ENCODE results near the gene GALK2.

GALK2 gene

DNA sequence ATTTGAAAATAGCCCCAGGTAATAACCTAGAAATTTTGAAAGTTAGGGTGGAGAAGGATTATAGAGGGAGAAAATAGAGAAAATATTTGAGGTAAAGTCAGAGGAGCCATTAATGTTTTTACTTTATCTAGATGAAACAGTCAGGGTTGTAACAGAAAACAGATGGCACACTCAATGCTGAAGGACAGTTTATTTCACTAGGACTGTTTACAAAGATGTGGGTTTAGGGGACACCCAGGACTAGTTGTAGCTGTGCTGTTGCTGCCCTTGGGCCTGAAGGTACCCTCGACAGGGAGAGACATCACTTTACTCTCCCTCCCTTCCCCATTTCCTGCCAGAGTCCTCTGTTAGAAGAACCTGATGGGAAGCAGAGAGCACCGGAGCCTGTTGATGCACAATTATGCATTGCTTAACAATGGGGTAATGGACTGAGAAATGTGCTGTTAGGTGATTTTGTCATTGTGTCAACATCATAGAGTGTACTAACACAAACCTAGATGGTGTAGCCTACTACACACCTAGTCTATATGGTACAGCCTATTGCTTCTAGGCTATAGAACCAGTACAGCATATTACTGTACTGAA, 103.8 kb downstream of the GALK2 start:
- TF ChIP-seq FOXP2 (optimal IDR thresholded peaks at IDR 0.05; ENCODE audit: borderline replicate concordance, extremely low read depth, extremely low read length, insufficient read depth) (no peak), TAF1 (IDR thresholded peaks at IDR 0.05; ENCODE audit: borderline replicate concordance, insufficient read depth, low read length) (no peak), SIN3A (IDR thresholded peaks at IDR 0.05; ENCODE audit: borderline replicate concordance, insufficient read depth, low read length) (no peak), POLR2AphosphoS5 (IDR thresholded peaks at IDR 0.05; ENCODE audit: low read depth, low read length) (no peak)
- TF ChIP-seq, protein P1, sequence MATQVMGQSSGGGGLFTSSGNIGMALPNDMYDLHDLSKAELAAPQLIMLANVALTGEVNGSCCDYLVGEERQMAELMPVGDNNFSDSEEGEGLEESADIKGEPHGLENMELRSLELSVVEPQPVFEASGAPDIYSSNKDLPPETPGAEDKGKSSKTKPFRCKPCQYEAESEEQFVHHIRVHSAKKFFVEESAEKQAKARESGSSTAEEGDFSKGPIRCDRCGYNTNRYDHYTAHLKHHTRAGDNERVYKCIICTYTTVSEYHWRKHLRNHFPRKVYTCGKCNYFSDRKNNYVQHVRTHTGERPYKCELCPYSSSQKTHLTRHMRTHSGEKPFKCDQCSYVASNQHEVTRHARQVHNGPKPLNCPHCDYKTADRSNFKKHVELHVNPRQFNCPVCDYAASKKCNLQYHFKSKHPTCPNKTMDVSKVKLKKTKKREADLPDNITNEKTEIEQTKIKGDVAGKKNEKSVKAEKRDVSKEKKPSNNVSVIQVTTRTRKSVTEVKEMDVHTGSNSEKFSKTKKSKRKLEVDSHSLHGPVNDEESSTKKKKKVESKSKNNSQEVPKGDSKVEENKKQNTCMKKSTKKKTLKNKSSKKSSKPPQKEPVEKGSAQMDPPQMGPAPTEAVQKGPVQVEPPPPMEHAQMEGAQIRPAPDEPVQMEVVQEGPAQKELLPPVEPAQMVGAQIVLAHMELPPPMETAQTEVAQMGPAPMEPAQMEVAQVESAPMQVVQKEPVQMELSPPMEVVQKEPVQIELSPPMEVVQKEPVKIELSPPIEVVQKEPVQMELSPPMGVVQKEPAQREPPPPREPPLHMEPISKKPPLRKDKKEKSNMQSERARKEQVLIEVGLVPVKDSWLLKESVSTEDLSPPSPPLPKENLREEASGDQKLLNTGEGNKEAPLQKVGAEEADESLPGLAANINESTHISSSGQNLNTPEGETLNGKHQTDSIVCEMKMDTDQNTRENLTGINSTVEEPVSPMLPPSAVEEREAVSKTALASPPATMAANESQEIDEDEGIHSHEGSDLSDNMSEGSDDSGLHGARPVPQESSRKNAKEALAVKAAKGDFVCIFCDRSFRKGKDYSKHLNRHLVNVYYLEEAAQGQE (IDR thresholded peaks at IDR 0.05; ENCODE audit: insufficient read depth in 1 of 2, low read depth in 2 of 2, low read length in 2 of 2), result no peak

DNA sequence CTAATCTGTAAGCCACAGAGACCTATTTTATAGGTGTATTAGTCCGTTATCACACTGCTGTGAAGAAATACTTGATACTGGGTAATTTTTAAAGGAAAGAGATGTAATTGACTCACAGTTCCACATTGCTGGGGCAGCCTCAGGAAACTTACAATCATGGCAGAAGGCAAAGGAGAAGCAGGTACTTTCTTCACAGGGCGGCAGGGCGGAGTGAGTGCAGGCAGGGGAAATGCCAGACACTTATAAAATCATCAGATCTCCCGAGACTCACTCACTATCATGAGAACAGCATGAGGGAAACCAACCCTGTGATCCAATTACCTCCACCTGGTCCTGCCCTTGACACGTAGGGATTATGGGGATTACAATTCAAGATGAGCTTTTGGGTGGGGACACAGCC, 108.7 kb downstream of the GALK2 start:
- no peak for TF ChIP-seq TAF1 (IDR thresholded peaks at IDR 0.05; ENCODE audit: borderline replicate concordance, insufficient read depth, low read length)
- TF ChIP-seq FOXP2 (optimal IDR thresholded peaks at IDR 0.05; ENCODE audit: borderline replicate concordance, extremely low read depth, extremely low read length, insufficient read depth), result no peak
- TF ChIP-seq SIN3A (IDR thresholded peaks at IDR 0.05; ENCODE audit: borderline replicate concordance, insufficient read depth, low read length), result no peak
- TF ChIP-seq POLR2AphosphoS5 (IDR thresholded peaks at IDR 0.05; ENCODE audit: low read depth, low read length), result no peak
- TF ChIP-seq, protein P1 (IDR thresholded peaks at IDR 0.05; ENCODE audit: insufficient read depth in 1 of 2, low read depth in 2 of 2, low read length in 2 of 2), result no peak

DNA sequence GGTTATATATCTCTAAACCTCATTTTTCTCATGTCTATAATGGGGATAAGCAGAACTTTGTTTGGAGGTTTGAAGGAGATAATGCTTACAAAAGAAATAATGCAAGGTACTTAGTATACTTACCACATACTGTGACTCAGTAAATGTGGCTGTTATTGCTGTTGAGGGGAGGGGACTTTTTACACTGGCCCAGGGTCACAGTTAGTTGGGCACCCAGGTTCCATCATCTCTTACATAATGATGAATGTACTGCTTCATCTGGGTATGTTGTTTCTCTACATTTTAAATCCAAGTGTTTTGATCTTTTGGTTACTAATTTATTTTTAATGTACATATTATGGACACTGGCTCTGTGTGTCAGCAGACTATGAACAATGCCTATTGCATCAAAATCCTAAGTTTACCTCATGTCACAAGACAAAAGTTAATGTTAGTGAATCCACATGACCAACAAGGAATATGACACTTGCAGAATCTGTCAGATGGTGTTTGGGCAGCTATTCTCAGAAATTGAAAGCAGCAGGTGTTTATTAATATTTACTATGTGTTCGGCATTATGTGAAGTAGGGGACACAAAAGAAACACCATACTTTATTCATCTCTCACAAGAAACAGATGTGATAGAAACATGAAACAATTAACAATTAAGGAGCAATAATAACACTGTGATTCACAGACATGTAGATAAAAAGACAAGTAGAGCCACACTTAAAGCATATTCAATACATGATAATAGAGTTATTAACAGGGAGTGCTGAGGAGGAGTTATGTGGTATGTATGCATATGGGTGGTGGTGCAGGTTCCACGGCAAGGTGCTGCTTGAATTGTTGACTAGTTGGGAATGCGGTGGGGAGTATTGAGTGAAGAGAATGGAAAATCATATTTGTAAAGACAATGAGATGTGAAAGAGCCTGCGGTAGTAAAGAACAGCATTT, 109.7 kb downstream of the GALK2 start:
- no peak for TF ChIP-seq FOXP2 (optimal IDR thresholded peaks at IDR 0.05; ENCODE audit: borderline replicate concordance, extremely low read depth, extremely low read length, insufficient read depth)
- no peak for TF ChIP-seq POLR2AphosphoS5 (IDR thresholded peaks at IDR 0.05; ENCODE audit: low read depth, low read length)
- TF ChIP-seq, protein P1 (IDR thresholded peaks at IDR 0.05; ENCODE audit: insufficient read depth in 1 of 2, low read depth in 2 of 2, low read length in 2 of 2), result no peak
- no peak for TF ChIP-seq TAF1 (IDR thresholded peaks at IDR 0.05; ENCODE audit: borderline replicate concordance, insufficient read depth, low read length)
- no peak for TF ChIP-seq SIN3A (IDR thresholded peaks at IDR 0.05; ENCODE audit: borderline replicate concordance, insufficient read depth, low read length)

DNA sequence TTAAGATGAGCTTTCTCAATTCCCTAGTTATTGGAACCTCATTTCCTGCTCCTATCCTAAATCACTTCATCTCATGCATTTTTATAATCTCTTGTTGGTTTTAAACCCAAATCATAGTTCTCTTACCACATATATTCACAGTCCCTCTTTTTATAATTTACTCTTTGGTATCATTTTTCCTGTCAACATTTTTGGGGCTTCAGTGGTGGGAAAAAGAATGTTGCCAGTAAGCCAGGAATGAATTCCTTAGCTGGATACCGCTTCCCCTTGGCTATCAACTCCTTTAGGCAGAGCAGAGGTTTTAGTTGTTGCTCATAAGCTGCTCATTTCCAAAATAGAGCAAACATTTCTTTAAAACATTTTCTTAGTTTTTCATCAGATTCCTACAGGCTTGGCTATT, 112.3 kb downstream of the GALK2 start:
- TF ChIP-seq SIN3A (IDR thresholded peaks at IDR 0.05; ENCODE audit: borderline replicate concordance, insufficient read depth, low read length) (no peak), FOXP2 (optimal IDR thresholded peaks at IDR 0.05; ENCODE audit: borderline replicate concordance, extremely low read depth, extremely low read length, insufficient read depth) (no peak), POLR2AphosphoS5 (IDR thresholded peaks at IDR 0.05; ENCODE audit: low read depth, low read length) (no peak), TAF1 (IDR thresholded peaks at IDR 0.05; ENCODE audit: borderline replicate concordance, insufficient read depth, low read length) (no peak)
- TF ChIP-seq, protein P1 (IDR thresholded peaks at IDR 0.05; ENCODE audit: insufficient read depth in 1 of 2, low read depth in 2 of 2, low read length in 2 of 2), result no peak
